CD4-positive, alpha-beta T cell treated with Interleukin-15 for 1 hour (primary cell): ENCODE measurements around the gene EHMT1.
"Not testable (repeated sequence)": the region's sequence is repeated elsewhere in the genome, so short reads cannot be mapped to it uniquely, and the experiment has no call there.

ENCODE experiments used
- DNase-seq: peaks from one replicate; pipeline ENCODE4 v3.0.0-alpha.2; 2020

Gene EHMT1

DNA sequence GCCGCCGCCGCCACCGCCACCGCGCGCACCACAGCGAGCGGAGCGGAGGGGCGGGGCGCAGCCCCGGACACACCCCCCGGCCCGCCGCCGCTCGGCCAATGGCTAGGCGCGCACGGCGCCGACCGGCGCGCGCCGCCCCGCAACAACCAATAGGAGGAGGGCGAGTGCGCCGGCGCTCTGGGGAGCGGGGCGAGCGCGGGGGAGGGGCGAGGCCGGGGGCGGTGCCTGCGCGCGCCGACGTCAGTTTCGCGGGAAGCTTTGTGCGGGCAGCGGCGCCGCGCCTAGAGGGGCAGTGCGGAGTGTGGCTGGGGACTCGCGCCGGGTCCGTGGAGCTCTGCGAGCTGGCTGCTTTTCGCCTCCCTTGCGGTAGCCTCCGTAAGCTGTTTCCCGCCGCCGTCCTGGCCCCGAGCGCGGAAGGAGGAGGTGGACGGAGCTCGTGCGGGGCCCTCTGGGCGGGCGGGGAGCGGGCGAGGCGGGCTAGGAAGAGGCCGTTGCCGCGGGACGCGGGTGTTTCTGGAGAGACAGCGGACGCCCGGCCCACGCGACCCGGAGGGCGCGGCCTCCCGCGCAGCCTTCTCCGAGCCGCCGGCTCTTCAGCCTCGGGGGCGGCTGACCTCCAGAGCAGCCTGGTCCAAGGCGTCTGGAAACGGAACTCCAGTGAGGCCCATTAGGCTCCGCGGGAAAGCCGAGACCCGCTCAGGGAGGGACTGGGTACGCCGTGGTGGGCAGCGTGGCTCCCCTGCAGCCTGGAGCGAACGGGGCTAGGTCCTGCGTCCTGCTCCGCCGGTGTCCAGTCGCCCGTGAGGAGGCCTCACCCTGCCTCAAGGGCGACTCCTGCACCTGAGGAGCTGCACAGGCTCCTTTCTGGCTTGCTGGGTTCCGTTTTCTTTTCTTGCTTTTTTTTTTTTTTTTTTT, 28.1 kb upstream of the EHMT1 start, which contains the start of gene ZMYND19:
Gene ZMYND19, minus strand, starts transcription at position 44 of the 915 bp plus-strand sequence. CDS start 249 bp downstream, outside the sequence.
- peak; percentile 88 for DNase-seq

DNA sequence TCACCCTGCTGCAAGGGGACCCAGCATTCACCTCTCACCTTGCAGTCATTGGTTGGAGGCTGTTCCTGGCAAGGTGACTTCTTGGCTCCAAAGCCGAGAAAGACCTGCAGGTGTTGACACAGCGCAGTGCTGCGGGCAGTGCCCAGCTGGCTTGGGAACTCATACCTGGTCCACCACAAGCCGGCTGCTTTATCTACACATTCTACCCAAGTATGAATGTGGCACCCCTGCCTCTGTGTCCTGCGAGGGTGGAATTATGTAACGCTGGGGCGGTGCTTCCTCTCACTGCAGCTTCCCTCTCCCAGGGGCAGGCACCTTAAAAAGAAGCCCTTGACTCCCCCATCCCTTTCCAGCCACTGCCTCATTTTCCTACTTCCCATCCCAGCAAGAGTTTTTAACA, 26.0 kb upstream of the EHMT1 start:
- no peak for DNase-seq

DNA sequence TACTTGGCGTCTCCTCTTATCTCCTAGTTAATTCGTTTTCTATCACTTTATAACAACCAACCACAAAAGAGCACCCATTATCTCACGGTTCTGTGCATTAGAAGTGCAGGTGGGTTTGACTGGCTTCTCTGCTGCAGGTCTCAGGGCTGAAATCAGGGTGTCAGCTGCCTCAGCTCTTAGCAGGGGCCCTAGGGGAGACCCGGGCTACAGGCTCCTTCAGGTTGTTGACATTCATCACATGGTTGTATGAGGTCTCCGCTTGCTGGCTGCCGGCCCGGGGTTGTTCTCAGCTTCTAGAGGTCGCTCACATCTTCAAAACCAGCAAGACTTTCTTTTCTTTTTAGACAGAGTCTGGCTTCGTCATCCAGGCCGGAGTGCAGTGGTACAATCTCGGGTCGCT, 25.6 kb upstream of the EHMT1 start:
- no peak for DNase-seq

DNA sequence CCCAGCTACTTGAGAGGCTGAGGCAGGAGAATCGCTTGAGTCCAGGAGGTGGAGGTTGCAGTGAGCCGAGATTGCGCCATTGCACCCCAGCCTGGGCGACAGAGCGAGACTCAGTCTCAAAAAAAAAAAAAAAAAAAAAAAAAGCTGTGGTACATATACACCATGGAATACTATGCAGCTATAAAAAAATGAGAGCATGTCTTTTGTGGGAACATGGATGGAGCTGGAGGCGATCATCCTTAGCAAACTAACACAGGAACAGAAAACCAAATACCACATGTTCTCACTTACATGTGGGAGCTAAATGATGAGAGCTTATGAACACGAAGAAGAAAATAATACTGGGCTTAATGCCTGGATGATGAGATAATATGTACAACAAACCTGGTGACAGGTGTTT, 22.2 kb upstream of the EHMT1 start:
- not testable (repeated sequence) for DNase-seq

DNA sequence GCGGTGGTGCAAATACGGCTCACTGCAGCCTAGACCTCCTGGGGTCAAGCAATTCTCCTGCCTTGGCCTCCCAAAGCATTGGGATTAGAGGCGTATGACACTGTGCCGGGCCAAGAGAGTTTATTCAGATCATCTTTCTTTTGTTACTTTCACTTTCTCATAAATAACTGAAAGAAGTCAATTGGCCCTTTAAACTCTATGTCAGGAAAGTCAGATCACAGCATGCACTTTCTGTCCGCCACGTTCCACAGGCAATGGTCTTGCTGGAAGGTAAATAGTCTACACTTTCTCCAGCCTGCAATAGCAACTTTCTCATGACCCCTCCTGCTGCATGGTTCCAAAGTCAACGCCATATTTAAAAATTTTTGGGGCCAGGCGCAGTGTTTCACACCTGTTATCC, 19.9 kb upstream of the EHMT1 start:
- DNase-seq, result no peak

DNA sequence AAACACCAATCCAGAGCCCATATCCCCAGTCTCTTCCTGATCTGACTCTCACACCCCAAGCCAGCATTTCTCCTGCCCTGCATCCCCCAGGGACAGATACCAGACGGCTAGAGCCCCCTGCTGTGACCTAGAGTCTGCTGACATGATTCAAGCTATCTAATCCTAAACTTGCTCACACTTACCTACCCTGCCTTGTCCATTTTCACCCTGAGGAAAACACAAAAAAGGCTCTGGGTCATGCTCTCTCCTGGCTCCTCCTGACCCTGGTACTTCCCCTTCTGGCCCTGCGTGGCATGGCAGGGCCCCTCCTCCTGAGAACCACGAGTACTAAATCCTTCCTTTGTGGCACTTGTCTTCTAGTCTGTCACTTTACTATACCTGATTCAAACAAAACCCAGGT, 16.1 kb upstream of the EHMT1 start:
- no peak for DNase-seq

DNA sequence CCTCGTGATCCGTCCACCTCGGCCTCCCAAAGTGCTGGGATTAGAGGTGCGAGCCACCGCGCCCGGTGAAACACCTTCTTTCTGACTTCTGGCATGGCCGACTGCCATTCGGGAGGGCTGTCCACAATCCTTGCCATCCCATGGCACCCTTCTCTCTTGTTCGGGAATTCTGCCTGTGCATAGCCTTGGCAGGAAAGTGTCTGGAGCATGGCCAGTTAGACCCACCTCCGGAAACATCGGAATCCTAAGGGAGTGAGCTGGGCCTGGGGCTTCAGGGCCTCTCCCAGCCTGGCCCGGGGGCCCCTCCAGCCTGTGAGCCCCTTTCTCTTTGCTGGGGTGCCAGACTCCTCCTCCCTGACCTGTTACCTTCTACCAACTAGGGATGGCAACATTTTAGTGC, 14.9 kb upstream of the EHMT1 start:
- no peak for DNase-seq

DNA sequence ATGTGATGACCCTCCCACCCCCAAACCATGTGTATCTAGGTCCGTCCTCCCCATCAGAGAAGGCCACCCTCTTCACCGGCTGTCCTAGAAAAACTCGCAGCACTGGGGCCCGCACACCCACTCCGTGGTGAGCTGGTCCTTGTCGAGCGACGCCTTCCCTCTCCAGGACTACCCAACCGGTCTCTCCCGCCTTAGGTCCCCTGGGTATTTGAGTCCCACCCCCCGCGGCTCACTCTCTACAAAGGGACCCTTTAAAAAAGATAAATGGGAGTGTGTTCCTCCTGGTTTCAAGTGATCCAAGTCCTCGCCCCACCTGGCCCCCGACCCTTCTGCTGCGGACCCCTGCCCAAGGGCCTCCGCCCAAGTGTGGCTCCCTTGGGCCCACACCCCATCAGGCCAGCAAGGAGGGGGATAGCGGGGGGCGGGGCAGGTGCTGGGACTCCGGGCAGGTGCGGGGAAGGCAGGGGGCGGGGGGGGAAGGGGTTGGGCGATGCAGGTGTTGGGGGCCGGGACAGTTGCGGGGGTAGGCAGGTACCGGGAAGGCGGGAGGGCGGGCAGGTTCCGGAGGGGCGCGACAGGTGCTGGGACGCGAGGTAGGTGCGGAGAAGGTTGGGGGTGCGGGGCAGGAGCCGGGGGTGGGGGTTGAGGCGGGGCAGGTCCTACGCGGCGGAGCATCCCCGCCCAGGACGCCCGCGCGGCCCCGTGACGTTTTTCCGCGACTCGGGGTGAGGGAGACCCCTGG, 14.3 kb upstream of the EHMT1 start:
- no peak for DNase-seq

DNA sequence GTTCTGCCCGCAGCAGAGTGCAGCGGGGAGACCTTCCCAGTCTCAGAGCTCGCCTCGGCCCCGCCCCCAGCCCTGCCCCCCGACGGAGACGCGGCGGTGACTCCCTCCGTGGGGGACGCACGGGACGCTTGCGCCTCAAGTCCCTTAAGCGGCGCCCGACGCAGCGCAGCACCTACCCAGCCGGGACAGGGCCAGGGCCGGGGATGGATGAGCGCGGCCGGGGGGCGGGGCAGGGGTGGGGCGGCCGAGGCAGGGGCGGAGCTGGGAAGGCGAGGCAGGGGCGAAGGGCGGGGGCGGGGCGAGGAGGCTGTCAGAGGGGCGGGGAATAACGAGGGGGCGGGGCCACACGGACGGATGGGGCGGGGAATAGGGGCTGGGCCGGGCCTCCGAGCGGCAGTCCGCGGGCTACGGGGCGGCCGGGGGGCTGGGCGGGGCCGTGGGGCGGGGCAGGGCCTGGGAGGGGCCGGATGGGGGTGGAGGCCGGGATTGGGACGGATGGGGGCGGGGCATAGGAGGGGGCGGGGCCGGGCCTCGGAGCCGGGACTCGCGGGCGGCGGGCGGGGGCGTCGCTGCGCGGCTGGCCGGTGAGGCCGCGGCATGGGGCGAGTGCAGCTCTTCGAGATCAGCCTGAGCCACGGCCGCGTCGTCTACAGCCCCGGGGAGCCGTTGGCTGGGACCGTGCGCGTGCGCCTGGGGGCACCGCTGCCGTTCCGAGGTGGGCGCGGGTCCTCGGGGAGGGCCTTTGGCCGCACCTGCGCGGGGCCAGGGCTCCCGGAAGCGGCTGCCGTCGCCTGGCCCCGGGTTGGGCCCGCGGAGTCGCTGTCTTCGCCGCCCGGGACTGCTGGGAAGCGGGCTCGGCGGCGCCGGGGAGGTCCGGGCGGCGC, 13.4 kb upstream of the EHMT1 start, which contains the start of gene ARRDC1:
Gene ARRDC1, plus strand, starts transcription at position 566 of the 884 bp plus-strand sequence. Its CDS starts 32 bp downstream, at position 598.
- peak; percentile 95 for DNase-seq

DNA sequence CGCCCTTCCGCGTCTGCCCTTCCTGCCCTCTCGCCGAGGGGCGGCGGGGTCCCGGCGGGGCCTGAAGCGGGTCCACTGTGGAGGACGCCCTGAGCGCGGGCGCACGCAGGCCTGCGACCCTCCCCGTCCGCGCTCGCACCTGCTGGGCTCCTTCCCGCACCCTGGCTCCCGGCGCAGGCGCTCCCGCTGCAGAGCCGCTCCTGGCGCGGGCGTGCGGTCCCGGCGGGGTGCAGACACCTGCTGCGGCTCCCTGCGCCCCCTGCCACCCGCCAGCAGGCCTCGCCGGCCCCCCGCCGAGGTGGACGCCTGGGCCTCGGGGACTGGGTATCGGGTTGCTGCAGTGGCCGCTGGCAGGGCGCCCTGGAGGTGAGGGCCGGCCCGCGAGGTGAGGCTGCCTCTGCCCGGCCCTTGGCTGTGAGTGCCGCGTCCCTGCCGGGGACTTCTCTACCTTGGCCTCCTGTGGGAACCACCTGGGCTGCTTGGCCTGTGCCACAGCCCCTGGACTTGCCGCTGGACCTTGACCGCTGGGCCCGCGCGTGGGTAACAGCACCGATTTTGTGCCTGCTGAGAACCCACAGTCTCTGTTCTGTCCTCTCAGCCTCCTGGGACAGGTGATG, 12.7 kb upstream of the EHMT1 start:
- no peak for DNase-seq

DNA sequence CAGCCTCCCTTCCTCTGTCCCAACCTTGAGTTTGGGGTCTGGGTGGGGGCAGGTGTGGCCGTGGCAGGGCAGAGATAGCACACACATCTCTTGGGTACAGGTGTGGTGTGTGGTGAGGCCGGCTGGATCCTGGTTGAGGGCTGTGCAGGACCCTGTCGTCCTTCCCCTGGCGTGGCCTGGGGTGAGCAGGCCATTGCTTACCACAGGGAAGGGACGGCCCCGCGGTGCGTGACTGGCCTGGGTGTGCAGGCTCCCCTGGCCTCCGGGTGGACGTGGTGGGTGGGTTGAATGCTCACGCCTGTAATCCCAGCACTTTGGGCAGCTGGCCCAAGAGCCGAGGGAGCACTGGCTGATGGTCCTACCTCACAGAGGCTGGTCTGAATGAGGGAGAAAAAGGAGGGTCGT, 12.1 kb upstream of the EHMT1 start:
- DNase-seq, result no peak

DNA sequence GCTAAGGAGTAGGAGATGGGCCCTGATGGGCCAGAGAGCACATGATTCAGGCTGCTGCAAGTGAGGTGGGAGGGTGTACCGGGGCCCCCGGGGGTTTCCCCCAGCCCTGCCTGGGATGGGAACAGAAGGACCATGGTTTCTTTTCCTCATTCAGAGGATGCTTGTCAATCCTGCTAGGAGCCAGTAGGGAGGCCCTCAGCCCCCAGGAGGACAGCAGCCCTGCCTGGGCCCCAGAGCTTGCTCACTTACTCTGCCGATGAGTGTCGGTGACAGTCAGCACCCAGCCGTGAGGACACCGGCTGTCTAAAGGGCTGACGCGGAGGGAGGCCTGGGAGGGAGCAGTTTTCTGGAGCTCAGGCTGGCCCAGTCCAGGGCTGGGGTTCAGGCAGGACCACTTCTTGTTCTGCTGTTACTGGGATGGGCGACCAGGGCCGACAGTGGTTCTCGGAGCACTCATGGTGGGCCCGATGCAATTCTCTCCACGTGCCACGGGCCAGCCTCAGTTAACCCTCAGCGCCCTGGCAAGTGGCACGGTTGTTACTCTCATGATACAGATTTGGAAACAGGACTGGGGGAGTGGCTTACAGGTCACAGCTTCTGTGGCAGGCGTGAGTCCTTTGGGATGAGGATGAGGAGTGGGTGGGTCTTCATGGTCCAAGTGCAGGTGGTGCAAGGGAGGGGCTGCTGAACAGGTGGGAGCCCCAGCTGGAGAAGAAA, 11.5 kb upstream of the EHMT1 start:
- no peak for DNase-seq

DNA sequence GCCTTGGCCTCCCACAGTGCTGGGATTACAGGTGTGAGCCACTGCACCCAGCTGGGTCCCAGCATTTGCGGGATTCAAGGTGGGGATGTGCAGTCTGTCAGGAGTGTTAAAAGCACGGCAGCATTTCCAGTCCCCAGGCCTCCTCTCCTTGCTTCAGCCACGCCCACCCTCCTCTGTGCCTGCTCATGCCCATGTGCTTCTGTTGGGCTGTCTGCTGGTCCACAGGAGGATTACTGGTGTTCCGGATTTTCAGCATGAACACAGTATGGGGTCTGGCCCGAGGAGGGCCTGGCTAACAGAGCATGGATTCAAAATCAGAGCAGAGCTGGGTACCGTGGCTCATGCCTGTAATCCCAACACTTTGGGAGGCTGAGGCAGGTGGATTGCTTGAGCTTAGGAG, 7.9 kb upstream of the EHMT1 start:
- DNase-seq, result no peak

DNA sequence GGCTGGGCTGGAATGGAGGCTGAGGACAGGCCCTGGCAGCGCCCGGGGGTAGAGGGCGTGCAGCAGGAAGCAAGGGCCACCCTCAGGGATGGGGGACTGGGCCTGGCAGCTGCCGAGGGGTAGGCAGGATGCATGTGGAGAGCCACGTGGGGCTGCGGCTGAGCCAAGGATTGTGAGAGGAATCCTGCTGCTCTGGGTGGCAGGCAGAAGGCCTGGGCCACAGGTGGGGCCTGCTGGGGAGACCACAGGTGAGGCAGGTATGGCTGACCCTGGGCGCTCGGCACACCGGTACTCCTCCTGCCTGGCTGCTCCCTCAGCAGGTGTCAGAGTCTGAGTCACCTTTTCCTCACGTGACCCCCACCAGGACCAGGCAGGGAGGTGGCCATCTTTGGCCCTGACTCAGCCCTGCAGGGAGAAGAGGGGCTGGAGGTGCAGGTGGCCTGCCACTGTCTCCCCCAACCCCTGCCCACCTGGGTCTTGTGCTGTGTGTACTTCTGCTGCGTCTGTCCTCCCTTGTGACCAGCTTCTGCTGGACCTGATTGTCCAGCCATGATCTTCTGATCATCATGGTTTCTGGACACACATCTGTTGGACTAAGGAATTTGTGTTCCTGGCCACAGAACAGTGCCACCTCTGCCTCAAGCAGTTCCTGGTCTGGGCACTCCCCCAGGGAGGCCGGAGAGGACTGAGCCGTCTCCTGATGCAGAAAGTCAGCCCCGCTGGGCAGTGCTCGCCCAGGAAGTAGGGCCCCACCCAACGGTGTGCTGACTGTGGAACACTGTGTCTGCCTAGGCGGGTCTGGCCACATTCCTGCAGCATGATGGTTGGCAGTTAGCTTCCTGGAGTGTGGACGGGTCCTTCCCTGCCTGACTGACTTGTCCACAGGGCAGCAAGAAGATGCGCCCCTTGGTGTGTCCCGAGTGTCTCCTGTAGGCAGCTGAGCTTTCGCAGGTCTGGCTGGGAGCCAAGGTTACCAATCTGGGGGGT, 6.9 kb upstream of the EHMT1 start:
- no peak for DNase-seq

DNA sequence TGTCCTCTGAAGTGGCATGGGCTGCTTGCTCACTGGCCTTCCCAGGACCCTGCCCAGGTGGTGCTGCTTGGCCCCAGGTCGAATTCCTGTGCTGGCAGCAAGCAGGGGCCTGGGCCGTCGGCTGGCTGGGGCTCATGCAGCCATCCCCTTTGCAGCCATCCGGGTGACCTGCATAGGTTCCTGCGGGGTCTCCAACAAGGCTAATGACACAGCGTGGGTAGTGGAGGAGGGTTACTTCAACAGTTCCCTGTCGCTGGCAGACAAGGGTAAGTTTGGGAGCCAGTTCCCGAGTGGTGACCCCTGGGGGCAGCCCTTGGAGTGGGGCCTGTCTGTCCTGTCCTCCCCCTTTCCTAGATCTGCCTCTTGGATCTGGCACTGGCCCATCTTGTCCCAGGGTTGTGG, 6.1 kb upstream of the EHMT1 start:
- DNase-seq, result no peak

DNA sequence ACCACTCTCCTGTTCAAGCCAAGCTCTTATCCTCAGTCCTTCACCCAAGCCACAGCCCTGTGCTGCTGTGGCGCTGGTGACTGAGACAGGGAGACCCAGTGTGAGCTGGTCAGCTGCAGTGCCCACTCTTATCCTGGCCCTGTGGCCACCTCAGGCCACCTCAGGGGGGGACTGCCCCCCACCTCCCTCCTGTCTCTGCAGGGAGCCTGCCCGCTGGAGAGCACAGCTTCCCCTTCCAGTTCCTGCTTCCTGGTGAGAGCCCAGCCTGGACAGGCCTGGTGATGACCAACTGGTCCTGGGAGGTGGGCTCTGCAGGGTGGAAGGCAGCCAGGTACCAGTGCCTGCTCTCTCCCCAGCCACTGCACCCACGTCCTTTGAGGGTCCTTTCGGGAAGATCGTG, 5.5 kb upstream of the EHMT1 start:
- DNase-seq, result no peak

DNA sequence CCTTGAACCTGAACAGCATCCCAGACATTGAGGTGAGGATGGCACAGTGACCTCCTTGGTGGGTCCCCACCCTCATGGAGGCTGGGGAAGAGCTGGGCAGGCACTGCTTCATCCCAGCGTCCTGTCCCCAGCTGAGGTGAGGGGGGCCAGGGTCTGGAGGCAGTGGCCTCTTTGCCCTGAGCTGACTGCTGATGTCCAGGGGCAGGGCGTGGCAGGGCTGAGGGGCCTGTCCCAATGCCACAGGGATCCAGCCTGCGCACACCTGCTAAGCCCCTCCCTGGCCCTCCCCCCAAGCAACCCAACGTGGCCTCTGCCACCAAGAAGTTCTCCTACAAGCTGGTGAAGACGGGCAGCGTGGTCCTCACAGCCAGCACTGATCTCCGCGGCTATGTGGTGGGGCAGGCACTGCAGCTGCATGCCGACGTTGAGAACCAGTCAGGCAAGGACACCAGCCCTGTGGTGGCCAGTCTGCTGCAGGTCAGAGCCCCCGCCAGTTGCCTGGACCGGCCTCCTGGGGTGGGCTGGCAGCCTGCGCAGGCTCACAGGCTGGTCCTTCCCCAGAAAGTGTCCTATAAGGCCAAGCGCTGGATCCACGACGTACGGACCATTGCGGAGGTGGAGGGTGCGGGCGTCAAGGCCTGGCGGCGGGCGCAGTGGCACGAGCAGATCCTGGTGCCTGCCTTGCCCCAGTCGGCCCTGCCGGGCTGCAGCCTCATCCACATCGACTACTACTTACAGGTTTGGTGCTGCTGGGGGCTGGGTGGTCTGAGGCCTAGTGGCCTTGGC, 4.9 kb upstream of the EHMT1 start:
- DNase-seq, result no peak

DNA sequence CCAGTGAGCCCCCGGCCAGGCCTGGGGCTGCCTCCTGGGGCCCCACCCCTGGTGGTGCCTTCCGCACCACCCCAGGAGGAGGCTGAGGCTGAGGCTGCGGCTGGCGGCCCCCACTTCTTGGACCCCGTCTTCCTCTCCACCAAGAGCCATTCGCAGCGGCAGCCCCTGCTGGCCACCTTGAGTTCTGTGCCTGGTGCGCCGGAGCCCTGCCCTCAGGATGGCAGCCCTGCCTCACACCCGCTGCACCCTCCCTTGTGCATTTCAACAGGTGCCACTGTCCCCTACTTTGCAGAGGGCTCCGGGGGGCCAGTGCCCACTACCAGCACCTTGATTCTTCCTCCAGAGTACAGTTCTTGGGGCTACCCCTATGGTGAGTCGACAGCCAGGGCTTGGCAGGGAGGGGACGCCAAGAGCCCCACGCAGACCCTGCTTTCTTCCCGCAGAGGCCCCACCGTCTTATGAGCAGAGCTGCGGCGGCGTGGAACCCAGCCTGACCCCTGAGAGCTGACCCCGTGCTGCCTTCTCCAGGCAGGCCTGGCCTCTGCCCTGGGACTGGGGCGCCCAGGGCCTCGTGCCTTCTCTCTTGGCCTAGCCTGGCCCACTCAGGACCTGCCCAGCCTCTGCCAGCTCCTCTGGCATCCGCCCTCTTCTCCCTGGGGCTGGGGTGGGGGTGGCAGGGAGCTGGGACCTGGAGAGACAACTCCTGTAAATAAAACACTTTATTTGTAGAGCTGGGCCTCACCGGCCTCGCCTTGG, 4.0 kb upstream of the EHMT1 start:
- DNase-seq, result no peak

DNA sequence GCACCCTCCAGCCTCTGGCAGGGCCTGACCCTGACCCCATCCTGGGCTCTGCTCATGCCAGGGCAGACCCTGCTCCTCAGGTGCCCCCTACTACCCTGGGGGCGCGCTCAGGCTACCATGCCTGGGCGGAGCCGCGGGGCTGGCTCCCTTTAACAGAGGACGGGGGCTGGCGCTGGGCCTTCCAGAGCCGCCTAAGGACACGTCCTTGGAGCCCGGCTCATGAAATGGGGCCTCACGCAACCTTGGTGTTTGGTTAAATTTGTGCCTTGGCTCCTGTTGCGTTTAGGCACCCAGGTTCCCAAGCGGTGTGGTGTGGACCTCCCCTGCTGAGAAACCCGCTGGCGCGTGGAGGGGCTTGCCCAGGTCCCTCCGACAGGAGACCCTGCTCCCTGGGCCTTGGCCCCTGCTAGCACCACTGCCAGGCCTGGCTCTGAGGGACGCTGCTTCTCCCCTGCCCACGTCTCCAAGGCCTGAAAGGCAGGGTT, 3.4 kb upstream of the EHMT1 start:
- DNase-seq, result no peak
